ENCODE data around the gene CLEC4D.

DNA sequence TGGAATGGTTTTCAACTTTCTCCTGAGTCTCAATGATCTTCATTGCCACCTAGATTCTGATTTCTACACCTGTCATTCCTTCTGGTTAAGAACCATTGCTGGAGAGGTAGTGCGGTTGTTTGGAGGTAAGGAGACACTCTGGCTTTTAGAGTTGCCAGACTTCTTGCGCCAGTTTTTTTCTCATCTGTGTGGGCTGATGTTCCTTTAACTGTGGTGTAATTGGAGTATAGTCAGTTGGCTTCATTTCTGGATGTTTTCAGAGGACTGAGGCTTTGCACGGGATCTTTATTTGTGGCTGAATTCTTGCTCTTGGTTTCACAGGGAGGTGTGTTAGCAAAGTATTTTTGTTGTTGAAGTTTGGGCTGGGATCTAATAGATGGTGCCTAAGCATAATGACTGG is 5.7 kb upstream of the CLEC4D start:
- TF ChIP-seq YY1 (IDR thresholded peaks at IDR 0.05) = no peak
- no peak for TF ChIP-seq GABPA (IDR thresholded peaks at IDR 0.05 in 1 of 2, conservative IDR thresholded peaks at IDR 0.05 in 1 of 2)
- TF ChIP-seq, protein P1, sequence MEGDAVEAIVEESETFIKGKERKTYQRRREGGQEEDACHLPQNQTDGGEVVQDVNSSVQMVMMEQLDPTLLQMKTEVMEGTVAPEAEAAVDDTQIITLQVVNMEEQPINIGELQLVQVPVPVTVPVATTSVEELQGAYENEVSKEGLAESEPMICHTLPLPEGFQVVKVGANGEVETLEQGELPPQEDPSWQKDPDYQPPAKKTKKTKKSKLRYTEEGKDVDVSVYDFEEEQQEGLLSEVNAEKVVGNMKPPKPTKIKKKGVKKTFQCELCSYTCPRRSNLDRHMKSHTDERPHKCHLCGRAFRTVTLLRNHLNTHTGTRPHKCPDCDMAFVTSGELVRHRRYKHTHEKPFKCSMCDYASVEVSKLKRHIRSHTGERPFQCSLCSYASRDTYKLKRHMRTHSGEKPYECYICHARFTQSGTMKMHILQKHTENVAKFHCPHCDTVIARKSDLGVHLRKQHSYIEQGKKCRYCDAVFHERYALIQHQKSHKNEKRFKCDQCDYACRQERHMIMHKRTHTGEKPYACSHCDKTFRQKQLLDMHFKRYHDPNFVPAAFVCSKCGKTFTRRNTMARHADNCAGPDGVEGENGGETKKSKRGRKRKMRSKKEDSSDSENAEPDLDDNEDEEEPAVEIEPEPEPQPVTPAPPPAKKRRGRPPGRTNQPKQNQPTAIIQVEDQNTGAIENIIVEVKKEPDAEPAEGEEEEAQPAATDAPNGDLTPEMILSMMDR (IDR thresholded peaks at IDR 0.05; ENCODE audit: low read depth, low read length, missing input control) = no peak
- no peak for TF ChIP-seq MAX (IDR thresholded peaks at IDR 0.05)
- TF ChIP-seq REST (IDR thresholded peaks at IDR 0.05) = no peak
